Measurements from ENCODE around the gene HSPA1A.
A peak's percentile ranks its signal among the peaks of the same experiment; 100 is the strongest.
"Not testable (repeated sequence)": the region's sequence is repeated elsewhere in the genome, so short reads cannot be mapped to it uniquely, and the experiment has no call there.

HSPA1A gene

DNA sequence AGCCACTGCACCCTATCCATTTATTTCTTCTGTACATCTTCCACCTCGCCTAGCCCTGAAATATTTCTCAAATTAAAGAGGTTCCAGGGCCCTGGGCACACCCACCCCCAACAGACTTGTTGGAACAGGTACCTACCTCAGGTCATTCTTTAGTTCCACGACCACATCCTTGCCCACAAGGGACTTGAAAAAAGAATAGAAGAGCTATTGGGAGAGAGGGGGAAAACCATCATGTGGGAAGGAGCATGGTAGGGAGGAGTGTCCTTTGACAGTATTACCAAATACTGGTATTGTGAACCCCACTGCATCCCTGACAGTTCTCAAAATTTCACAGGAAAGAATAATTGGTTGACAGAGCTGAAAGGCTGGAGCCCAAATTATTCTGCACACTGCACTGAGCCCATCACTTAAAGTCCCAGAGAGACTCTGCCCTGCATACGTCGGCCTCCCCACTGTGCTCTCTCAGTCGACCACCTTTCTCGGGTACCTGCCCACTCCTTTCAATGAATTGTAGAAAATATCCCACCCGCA lies 9.3 kb upstream of the HSPA1A start:
- TF ChIP-seq, protein P1, sequence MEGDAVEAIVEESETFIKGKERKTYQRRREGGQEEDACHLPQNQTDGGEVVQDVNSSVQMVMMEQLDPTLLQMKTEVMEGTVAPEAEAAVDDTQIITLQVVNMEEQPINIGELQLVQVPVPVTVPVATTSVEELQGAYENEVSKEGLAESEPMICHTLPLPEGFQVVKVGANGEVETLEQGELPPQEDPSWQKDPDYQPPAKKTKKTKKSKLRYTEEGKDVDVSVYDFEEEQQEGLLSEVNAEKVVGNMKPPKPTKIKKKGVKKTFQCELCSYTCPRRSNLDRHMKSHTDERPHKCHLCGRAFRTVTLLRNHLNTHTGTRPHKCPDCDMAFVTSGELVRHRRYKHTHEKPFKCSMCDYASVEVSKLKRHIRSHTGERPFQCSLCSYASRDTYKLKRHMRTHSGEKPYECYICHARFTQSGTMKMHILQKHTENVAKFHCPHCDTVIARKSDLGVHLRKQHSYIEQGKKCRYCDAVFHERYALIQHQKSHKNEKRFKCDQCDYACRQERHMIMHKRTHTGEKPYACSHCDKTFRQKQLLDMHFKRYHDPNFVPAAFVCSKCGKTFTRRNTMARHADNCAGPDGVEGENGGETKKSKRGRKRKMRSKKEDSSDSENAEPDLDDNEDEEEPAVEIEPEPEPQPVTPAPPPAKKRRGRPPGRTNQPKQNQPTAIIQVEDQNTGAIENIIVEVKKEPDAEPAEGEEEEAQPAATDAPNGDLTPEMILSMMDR (IDR thresholded peaks at IDR 0.05; ENCODE audit: borderline replicate concordance, insufficient read depth, low read depth, low read length), result no peak
- H3K4me3 ChIP-seq (ENCODE audit: low read depth, low read length), result peak overlapping the region; percentile 77

DNA sequence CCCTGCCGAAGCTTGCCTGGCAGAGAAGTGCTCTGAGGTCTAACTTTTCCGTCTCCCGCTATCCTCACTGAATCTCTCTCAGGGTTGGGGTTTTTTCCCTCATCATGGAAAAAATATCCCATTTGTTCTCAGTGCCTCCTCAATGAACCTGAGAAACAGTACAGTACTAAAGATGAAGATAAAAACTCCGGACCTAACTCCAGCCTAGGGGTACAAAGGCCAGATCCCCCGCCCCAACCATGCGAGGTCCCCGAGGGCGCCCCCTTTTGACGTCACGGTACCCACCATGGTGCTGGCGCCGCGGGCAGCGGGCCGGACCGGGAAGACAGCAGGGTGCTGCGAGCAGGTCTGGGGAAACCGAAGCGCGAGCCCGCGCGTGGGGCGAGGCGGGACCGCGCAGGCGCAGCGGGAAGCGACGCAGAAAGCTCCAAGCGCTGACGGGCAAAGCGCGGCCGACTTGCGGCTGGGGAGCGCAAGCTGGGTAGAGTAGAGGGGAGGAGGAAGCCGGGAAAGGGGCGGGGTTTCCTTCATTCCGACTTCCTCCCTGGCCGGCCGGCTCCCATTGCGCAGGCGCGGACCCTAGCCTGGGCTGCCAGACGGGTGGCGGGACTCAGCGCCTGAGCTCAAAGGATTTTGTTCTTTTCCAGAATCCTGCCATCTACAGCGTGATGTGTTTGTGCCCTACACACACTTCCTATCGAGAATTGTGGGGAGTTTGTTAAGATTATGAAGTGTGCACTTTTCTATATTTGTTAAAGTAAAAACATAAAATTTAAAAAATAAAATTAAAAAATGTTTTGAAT lies 8.7 kb upstream of the HSPA1A start, which contains the start of gene LSM2:
TSS of gene LSM2 (minus strand) at position 497 of the 803 bp plus-strand sequence. CDS start at position 288, 209 bp downstream.
- H3K4me3 ChIP-seq (ENCODE audit: low read depth, low read length), result peak within 1 kb of the TSS; percentile 77
- TF ChIP-seq, protein P1 (IDR thresholded peaks at IDR 0.05; ENCODE audit: borderline replicate concordance, insufficient read depth, low read depth, low read length), result peak; percentile 22; the same call in 1 of the 2 replicates

DNA sequence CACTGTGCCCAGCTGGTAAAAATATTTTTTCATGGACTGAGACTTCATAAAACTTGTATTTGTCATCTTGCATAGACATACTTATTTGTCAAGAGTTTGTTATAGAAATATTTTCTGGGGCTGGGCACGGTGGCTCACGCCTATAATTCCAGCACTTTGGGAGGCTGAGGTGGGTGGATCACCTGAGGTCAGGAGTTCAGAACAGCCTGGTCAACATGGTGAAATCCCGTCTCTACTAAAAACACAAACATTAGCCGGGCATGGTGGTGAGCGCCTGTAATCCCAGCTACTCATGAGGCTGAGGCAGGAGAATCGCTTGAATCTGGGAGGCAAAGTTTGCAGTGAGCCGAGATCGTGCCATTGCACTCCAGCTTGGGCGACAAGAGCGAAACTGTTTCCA lies 6.7 kb upstream of the HSPA1A start:
- H3K4me3 ChIP-seq (ENCODE audit: low read depth, low read length), result not testable (repeated sequence)

DNA sequence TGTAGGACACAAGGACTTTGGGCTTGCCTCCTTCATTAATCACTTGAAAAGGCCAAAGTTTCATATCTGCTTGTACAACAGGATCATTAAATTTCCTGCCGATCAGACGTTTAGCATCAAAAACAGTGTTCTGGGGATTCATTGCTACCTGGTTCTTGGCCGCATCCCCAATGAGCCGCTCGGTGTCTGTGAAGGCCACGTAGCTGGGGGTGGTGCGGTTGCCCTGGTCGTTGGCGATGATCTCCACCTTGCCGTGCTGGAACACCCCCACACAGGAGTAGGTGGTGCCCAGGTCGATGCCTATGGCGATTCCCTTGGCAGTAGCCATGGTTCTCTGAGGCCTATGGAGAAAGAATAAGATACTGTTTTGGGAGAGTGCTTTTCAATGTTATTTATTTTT lies 3.7 kb upstream of the HSPA1A start:
- no peak overlapping the region for H3K4me3 ChIP-seq (ENCODE audit: low read depth, low read length)
- TF ChIP-seq, protein P1 (IDR thresholded peaks at IDR 0.05; ENCODE audit: borderline replicate concordance, insufficient read depth, low read depth, low read length), result no peak

DNA sequence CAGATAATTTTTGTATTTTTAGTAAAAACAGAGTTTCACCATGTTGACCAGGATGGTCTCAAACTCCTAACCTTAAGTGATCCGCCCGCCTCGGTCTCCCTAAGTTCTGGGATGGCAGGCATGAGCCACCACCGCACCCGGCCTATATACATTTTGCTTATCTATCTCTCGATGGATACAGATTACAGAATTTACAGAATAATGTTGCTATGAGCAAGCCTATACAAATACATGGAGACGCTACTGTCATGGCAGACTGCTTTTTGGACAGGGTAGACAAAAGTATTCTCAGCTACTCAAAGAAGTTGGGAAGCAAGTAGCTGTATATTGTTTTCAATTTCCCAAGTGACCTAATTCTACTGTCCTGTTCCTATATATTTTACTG lies 1.9 kb upstream of the HSPA1A start:
- H3K4me3 ChIP-seq (ENCODE audit: low read depth, low read length), result no peak overlapping the region
- TF ChIP-seq, protein P1 (IDR thresholded peaks at IDR 0.05; ENCODE audit: borderline replicate concordance, insufficient read depth, low read depth, low read length), result no peak

DNA sequence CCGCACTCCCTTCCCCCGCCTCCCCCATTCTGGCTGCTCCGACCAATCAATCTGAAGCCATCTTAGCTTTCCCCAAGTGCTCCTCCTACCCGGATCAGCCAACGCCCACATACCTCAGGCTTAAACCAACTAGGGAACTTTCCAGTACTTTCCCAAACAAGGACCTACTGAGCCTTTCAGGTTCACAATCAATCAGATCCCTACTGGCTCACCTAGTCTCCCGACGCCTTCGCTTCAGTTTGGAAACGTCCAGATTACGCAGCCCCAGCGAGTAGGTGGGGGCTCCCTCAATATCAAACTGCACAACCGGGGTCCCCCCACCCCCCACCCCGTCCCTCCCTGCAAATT lies 692 bp upstream of the HSPA1A start:
- H3K4me3 ChIP-seq (ENCODE audit: low read depth, low read length), result peak overlapping the region; percentile 40
- TF ChIP-seq, protein P1 (IDR thresholded peaks at IDR 0.05; ENCODE audit: borderline replicate concordance, insufficient read depth, low read depth, low read length), result no peak

DNA sequence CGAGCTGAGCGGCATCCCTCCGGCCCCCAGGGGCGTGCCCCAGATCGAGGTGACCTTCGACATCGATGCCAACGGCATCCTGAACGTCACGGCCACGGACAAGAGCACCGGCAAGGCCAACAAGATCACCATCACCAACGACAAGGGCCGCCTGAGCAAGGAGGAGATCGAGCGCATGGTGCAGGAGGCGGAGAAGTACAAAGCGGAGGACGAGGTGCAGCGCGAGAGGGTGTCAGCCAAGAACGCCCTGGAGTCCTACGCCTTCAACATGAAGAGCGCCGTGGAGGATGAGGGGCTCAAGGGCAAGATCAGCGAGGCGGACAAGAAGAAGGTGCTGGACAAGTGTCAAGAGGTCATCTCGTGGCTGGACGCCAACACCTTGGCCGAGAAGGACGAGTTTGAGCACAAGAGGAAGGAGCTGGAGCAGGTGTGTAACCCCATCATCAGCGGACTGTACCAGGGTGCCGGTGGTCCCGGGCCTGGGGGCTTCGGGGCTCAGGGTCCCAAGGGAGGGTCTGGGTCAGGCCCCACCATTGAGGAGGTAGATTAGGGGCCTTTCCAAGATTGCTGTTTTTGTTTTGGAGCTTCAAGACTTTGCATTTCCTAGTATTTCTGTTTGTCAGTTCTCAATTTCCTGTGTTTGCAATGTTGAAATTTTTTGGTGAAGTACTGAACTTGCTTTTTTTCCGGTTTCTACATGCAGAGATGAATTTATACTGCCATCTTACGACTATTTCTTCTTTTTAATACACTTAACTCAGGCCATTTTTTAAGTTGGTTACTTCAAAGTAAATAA lies 2.0 kb downstream of the HSPA1A start:
- H3K4me3 ChIP-seq (ENCODE audit: low read depth, low read length), result peak overlapping the region; percentile 16

DNA sequence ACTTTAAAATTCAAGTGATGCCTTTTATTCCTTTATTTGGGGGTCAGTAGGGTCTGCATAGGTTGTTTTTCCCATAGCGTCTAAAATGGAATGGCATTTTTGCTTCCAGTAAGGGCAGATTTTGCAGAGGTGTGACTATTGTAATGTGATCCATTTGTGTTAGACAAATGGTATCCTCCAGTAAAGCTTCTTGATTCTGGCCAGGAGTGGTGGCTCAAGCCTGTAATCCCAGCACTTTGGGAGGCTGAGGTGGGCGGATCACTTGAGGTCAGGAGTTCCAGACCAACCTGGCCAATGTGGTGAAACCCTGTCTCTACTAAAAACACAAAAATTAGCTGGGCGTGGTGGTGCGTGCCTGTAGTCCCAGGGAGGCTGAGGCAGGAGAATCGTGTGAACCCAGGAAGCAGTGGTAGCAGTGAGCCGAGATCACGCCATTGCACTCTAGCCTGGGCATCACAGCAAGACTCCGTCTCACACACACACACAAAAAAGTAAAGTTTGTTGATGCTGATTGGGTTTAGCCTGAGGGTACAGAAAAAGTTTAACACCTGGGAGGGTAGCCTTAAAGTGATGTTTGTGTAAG lies 2.7 kb downstream of the HSPA1A start:
- not testable (repeated sequence) for H3K4me3 ChIP-seq (ENCODE audit: low read depth, low read length)
